ENCODE measurements around the gene C1orf52. TPM values are rescaled to one million over a fixed set of nuclear protein-coding genes. Genes with fewer than 3 reads are reported as not detected.
A peak's percentile ranks its signal among the peaks of the same experiment; 100 is the strongest.

The C1orf52 gene
- total and polyA plus RNA-seq, 9 of the 15 experiments (the other 6 are each of a cell fraction or from before 2014, with no cell fraction given), result 17.0 to 38.5 (median 33.0) TPM

DNA sequence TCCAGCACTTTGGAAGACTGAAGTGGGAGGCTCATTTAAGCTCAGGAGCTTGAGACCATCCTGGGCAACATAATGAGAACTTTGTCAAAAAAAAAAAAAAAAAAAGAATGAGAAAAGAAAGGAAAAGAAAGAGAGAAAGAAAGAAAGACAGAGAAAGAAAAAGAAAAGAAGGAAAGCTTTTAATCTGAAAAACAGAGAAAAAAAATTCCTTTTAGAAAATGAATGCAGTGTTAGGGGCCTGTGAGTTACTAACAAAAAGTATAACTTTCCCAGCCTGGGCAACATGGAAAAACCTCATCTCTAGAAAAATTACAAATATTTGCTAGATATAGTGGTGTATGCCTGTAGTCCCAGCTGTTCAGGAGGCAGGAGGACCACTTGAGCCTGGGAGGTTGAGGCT, 42.8 kb downstream of the C1orf52 start:
- H3K4me1 ChIP-seq (replicated peaks in 1 of 2; ENCODE audit: control insufficient read depth in 2 of 2, insufficient read depth in 2 of 2, low read length in 2 of 2), result peaks cover 15 to 25% of the 10 kb centered on the region in 2 experiments; a peak in 4 of 5 replicates
- DNase-seq (ENCODE audit: extremely low read depth in 1 of 4, low spot score in 3 of 4), result no peak
- no peak overlapping the region for H3K9ac ChIP-seq (ENCODE audit: insufficient read depth in 1 of 2, low read depth in 2 of 2, low read length in 2 of 2)
- H4K20me1 ChIP-seq (replicated peaks; ENCODE audit: control insufficient read depth, insufficient read depth, low read length), result no peaks in the 10 kb centered on the region
- BruUV-seq (replicated peaks), result no TSS peak
- no peak overlapping the region for H2AFZ ChIP-seq (ENCODE audit: low read depth, low read length)
- H3K9me3 ChIP-seq (replicated peaks; ENCODE audit: control insufficient read depth, insufficient read depth, low read depth, low read length), result no peaks in the 10 kb centered on the region
- H3K79me2 ChIP-seq (ENCODE audit: control insufficient read depth, insufficient read depth, low read length), result no peaks in the 10 kb centered on the region
- H3K9me1 ChIP-seq (ENCODE audit: control insufficient read depth, insufficient read depth, low read length), result no peaks in the 10 kb centered on the region
- no peaks in the 10 kb centered on the region for H3K36me3 ChIP-seq (ENCODE audit: control insufficient read depth, insufficient read depth, low read length)
- no peak for ATAC-seq
- no peak overlapping the region for H3K4me3 ChIP-seq
- CTCF ChIA-PET (ENCODE audit: low intra/inter-chr PET ratio), result no interaction called here
- no peaks in the 10 kb centered on the region for H3K27me3 ChIP-seq (ENCODE audit: control insufficient read depth in 2 of 2, insufficient read depth in 2 of 2, low read length in 2 of 2)
- no peak overlapping the region for H3K4me2 ChIP-seq (ENCODE audit: insufficient read depth, low read length)
- POLR2A ChIA-PET, result no interaction called here
- intact Hi-C loops (cut with micrococcal nuclease) (no loop called here), in situ Hi-C loops (cut with MboI) (no loop called here)
- no peak for FAIRE-seq
- no peak for TF ChIP-seq BMI1 (IDR thresholded peaks at IDR 0.05; ENCODE audit: low read length)
- TF ChIP-seq, protein P1, sequence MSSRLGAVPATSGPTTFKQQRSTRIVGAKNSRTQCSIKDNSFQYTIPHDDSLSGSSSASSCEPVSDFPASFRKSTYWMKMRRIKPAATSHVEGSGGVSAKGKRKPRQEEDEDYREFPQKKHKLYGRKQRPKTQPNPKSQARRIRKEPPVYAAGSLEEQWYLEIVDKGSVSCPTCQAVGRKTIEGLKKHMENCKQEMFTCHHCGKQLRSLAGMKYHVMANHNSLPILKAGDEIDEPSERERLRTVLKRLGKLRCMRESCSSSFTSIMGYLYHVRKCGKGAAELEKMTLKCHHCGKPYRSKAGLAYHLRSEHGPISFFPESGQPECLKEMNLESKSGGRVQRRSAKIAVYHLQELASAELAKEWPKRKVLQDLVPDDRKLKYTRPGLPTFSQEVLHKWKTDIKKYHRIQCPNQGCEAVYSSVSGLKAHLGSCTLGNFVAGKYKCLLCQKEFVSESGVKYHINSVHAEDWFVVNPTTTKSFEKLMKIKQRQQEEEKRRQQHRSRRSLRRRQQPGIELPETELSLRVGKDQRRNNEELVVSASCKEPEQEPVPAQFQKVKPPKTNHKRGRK (tag; IDR thresholded peaks at IDR 0.05), result peak; percentile 92
- no peak overlapping the region for H3K27ac ChIP-seq (ENCODE audit: extremely low read depth, low read depth, low read length)

DNA sequence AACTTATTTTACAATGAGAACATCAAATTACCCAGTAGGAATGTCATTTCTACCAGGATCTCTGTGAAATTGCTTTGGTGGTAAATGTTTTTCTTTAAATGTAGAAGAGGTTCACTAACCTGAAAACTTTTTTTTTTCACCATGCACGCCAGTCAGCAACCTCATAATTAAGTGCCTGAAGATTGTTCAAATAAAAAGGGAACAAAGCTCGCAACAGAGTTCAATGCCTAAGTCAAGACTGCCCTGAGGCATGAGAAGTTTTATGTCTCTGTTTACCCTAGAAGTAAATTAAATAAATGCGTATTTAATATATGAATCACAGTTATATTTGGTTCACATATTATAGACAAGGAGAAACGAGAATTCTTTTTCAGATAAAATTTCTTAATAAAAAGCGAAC, 44.8 kb downstream of the C1orf52 start:
- H3K9me1 ChIP-seq (ENCODE audit: control insufficient read depth, insufficient read depth, low read length), result no peaks in the 10 kb centered on the region
- BruUV-seq (replicated peaks), result no TSS peak
- no peak overlapping the region for H3K4me2 ChIP-seq (ENCODE audit: insufficient read depth, low read length)
- no peaks in the 10 kb centered on the region for H3K27me3 ChIP-seq (ENCODE audit: control insufficient read depth in 2 of 2, insufficient read depth in 2 of 2, low read length in 2 of 2)
- H3K27ac ChIP-seq (ENCODE audit: extremely low read depth, low read depth, low read length), result no peak overlapping the region
- no peak for FAIRE-seq
- 0 out of 2 replicates have a peak overlapping the region, but pooled peaks have one; percentile 88 for H2AFZ ChIP-seq (ENCODE audit: low read depth, low read length)
- no peak overlapping the region for H3K4me3 ChIP-seq
- ATAC-seq, result no peak
- ChIA-PET POLR2A (interaction anchor here (1.7 to 2.3 kb wide), 2 partner anchors 9 to 10 kb away, joined by 8 to 14 read pairs; no protein-coding TSS in a partner anchor), CTCF (ENCODE audit: low intra/inter-chr PET ratio) (no interaction called here)
- no peaks in the 10 kb centered on the region for H3K9me3 ChIP-seq (replicated peaks; ENCODE audit: control insufficient read depth, insufficient read depth, low read depth, low read length)
- H3K9ac ChIP-seq (ENCODE audit: insufficient read depth in 1 of 2, low read depth in 2 of 2, low read length in 2 of 2), result no peak overlapping the region
- in situ Hi-C loops (cut with MboI), result no loop called here
- intact Hi-C loops (cut with micrococcal nuclease), result no loop called here
- no peaks in the 10 kb centered on the region for H3K36me3 ChIP-seq (ENCODE audit: control insufficient read depth, insufficient read depth, low read length)
- H4K20me1 ChIP-seq (replicated peaks; ENCODE audit: control insufficient read depth, insufficient read depth, low read length), result no peaks in the 10 kb centered on the region
- no peak for DNase-seq (ENCODE audit: extremely low read depth in 1 of 4, low spot score in 3 of 4)
- H3K4me1 ChIP-seq (replicated peaks in 1 of 2; ENCODE audit: control insufficient read depth in 2 of 2, insufficient read depth in 2 of 2, low read length in 2 of 2), result peaks cover under 1 to 7% of the 10 kb centered on the region in 2 experiments; a peak in 4 of 5 replicates
- H3K79me2 ChIP-seq (ENCODE audit: control insufficient read depth, insufficient read depth, low read length), result no peaks in the 10 kb centered on the region
- WGBS (ENCODE audit: insufficient coverage, low coverage, missing lambda C conversion rate), result 62% methylated on average over 5 of the region's 5 CpGs
- no peak for TF ChIP-seq MYBL2 (IDR thresholded peaks at IDR 0.05; ENCODE audit: low read depth)
- no peak for TF ChIP-seq MYBL2 (CRISPR knock-in tag; IDR thresholded peaks at IDR 0.05; ENCODE audit: borderline replicate concordance)
- TF ChIP-seq XRCC5 (IDR thresholded peaks at IDR 0.05; ENCODE audit: low read depth, low read length), result no peak
- TF ChIP-seq, protein P2, sequence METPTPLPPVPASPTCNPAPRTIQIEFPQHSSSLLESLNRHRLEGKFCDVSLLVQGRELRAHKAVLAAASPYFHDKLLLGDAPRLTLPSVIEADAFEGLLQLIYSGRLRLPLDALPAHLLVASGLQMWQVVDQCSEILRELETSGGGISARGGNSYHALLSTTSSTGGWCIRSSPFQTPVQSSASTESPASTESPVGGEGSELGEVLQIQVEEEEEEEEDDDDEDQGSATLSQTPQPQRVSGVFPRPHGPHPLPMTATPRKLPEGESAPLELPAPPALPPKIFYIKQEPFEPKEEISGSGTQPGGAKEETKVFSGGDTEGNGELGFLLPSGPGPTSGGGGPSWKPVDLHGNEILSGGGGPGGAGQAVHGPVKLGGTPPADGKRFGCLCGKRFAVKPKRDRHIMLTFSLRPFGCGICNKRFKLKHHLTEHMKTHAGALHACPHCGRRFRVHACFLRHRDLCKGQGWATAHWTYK (CRISPR knock-in tag; IDR thresholded peaks at IDR 0.05), result no peak
- TF ChIP-seq ZNF134 (CRISPR knock-in tag; conservative IDR thresholded peaks at IDR 0.05), result no peak
- TF ChIP-seq EZH2 (IDR thresholded peaks at IDR 0.05; ENCODE audit: borderline replicate concordance, low read depth, low read length), result no peak
